ENCODE data around the gene RAD51B. TPM values are rescaled to one million over a fixed set of nuclear protein-coding genes. Genes with fewer than 3 reads are reported as not detected.

The RAD51B gene
- total RNA-seq, 4 donors from 2014 or later, result 12.6 to 26.4 (median 16.7) TPM

- no peak for DNase-seq (ENCODE audit: low spot score in 2 of 2)
- Histone ChIP-seq H3K9me3 (no peaks in the 10 kb centered on the region), H3K27me3 (no peaks in the 10 kb centered on the region), H3K27ac (no peak overlapping the region), H3K4me3 (no peak overlapping the region), H3K4me1 (peaks cover 0 to 13% (median 3%) of the 10 kb centered on the region in 4 donors), H3K36me3 (no peaks in the 10 kb centered on the region)
- 96% methylated on average over 4 of the region's 4 CpGs for WGBS, 2 donors
- TF ChIP-seq CTCF (IDR thresholded peaks at IDR 0.05), result no peak
Measured at GRCh38 chr14:67996235-67996634, 176.7 kb downstream of the RAD51B start.

- no peak overlapping the region for H3K27ac ChIP-seq
- 89 to 94% methylated on average over 1 of the region's 1 CpG for WGBS, 2 donors
Measured at GRCh38 chr14:67998834-67999233, 179.3 kb downstream of the RAD51B start.

GRCh38 chr14:67999290-67999689 lies 179.7 kb downstream of the RAD51B start:
- no peak for DNase-seq (ENCODE audit: low spot score in 2 of 2)
- Histone ChIP-seq H3K27me3 (no peaks in the 10 kb centered on the region), H3K36me3 (no peaks in the 10 kb centered on the region), H3K9me3 (peaks cover 0 to 5% (median 0%) of the 10 kb centered on the region in 4 donors), H3K4me3 (no peak overlapping the region), H3K27ac (no peak overlapping the region), H3K4me1 (peaks cover 0 to 13% (median 3%) of the 10 kb centered on the region in 4 donors)
- TF ChIP-seq CTCF (IDR thresholded peaks at IDR 0.05) (no peak), EP300 (IDR thresholded peaks at IDR 0.05) (no peak), POLR2A (IDR thresholded peaks at IDR 0.05) (no peak)
- 79 to 83% methylated on average over 1 of the region's 1 CpG for WGBS, 2 donors

More at GRCh38 chr14:67998834-67999233, 179.3 kb downstream of the RAD51B start:
- no peak for DNase-seq (ENCODE audit: low spot score in 2 of 2)
- TF ChIP-seq CTCF (IDR thresholded peaks at IDR 0.05) (no peak), POLR2A (IDR thresholded peaks at IDR 0.05) (no peak), EP300 (IDR thresholded peaks at IDR 0.05) (no peak)
- Histone ChIP-seq H3K9me3 (peaks cover 0 to 5% (median 0%) of the 10 kb centered on the region in 4 donors), H3K4me3 (no peak overlapping the region), H3K27me3 (no peaks in the 10 kb centered on the region), H3K36me3 (no peaks in the 10 kb centered on the region), H3K4me1 (peaks cover 0 to 13% (median 3%) of the 10 kb centered on the region in 4 donors)

GRCh38 chr14:67999705-68000384 lies 180.3 kb downstream of the RAD51B start:
- no peak overlapping the region for H3K4me3 ChIP-seq

More at GRCh38 chr14:67999705-68000384, 180.3 kb downstream of the RAD51B start:
- DNase-seq (ENCODE audit: low spot score in 2 of 2), result no peak
- H3K36me3 ChIP-seq, result no peaks in the 10 kb centered on the region
- H3K27me3 ChIP-seq, result no peaks in the 10 kb centered on the region
- H3K4me1 ChIP-seq, result peaks cover 0 to 13% (median 3%) of the 10 kb centered on the region in 4 donors
- H3K9me3 ChIP-seq, result peaks cover 0 to 5% (median 0%) of the 10 kb centered on the region in 4 donors
- no peak for TF ChIP-seq CTCF (IDR thresholded peaks at IDR 0.05)
- TF ChIP-seq EP300 (IDR thresholded peaks at IDR 0.05), result no peak
- no peak for TF ChIP-seq POLR2A (IDR thresholded peaks at IDR 0.05)
- peak overlapping the region in 1 of 4 donors; percentile 57 for H3K27ac ChIP-seq
- 33 to 43% methylated on average over 5 of the region's 5 CpGs for WGBS, 2 donors

All from tibial nerve (tissue), 4 donors.